Stimulated activated CD8-positive, alpha-beta memory T cell treated with anti-CD3 and anti-CD28 coated beads, Interleukin-7, amount 100 ng/mL, for 24 hours (primary cell): ENCODE measurements around the gene CFAP46.
"Not testable (repeated sequence)": the region's sequence is repeated elsewhere in the genome, so short reads cannot be mapped to it uniquely, and the experiment has no call there.

Source experiments
- DNase-seq: peaks from one replicate; pipeline ENCODE4 v3.0.0-alpha.2; 2020; ENCODE audit warnings: low read depth

Gene CFAP46

DNA sequence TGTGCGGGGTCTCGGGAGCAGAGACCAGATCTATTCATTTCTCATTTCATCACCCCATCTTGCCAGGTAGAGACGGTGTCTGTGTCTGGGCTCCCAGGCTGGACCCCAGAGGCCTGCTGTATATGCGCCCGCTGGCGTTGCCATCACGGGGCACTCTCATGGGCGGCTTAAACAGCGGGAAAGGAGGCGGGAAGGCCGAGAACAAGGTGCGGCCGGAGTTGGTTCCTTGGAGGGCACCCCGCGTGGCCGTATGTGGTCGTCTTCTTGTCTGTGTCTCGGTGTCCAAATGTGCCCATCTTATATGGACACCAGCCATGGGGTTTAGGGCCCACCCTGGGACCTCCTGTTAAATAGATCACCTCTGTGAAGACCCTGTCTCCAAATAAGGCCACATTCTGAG is 2.1 kb upstream of the CFAP46 start:
- no peak for DNase-seq

- no peak for DNase-seq
These were observed 1.5 kb upstream of the CFAP46 start for GRCh38 chr10:132943791-132944404.

GRCh38 chr10:132943058-132943790 is 854 bp upstream of the CFAP46 start:
- no peak for DNase-seq

DNA sequence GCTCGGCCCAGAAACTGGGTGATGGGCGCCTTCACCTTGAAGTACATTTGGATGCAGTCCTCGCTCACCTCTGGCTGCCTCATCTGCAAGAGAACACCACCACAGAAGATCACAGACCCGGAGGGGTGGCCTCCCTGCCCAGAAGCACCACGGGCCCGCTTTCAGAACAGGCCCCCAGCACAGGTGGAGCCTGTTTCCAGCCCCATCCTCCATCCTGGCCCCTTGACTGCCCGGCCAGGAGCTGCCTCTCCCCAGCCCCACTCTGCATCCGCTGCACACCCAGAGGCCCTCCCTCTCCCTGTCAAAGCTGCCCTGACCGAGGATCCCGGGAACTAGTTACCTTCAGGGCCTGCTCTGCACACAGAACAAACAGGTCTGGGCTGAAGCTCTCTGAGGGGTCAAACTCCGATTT is 724 bp downstream of the CFAP46 start:
- no peak for DNase-seq

DNA sequence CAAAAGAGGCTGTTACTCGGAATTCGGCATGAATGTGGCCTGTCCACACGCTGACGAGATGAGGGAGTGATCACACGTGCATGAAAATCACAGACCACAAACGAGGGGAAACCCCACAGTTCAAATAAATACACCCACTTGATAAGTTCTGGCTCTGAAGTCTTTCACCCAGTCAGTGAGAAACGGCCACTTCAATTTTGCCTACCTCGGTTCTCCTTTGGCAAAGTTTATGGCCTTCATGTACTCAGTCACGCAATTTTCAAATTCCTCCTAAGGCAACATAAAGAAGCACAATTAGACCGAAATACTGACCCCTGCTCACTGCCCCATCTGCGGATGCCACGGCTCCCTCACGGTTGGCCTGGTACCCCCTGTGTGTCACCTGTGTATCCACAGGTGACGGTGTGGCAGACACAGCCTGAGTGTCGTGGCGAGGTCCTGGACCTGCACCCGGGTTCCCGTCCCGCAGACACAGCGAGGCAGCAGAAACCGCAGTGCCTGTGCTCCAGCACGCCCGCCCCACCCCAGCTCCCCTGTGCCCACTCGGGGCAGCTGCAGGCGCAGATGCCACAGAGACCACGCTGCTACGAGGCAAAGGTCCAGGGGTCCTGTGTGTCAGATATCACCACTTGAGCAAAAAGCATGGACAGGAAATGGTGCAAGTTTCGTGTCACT is 1.4 kb downstream of the CFAP46 start:
- DNase-seq = no peak

- no peak for DNase-seq
These were observed 2.2 kb downstream of the CFAP46 start for GRCh38 chr10:132939957-132940790.

DNA sequence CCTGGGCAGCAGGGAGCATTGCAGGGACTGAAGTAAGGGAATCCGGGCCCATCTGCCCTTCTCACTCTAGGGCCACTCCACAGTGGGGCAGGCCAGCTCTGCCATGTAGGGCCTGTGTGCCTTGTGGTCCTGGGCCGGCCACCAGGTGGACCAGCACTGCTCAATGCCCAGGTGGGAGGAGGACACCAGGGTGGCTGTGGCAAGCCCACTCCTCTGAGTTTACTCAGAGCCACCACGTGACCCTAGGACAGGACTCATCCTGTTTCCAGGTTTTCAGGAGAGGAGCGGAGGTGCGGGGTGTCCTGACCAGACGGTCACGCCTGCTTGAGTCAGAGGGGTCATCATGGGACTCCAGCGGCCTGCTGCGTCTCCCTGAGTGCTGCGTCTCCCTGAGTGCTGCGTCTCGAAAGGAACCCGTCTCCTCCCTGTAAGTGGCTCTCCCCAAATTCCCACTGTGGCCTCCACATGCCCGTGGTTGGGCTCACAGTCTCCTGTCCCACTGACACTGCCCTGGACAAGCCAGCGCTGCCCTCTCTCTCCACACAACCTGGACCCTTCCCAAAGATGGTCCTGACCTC is 2.9 kb downstream of the CFAP46 start:
- no peak for DNase-seq

GRCh38 chr10:132938472-132939339 is 3.7 kb downstream of the CFAP46 start:
- DNase-seq = no peak

DNA sequence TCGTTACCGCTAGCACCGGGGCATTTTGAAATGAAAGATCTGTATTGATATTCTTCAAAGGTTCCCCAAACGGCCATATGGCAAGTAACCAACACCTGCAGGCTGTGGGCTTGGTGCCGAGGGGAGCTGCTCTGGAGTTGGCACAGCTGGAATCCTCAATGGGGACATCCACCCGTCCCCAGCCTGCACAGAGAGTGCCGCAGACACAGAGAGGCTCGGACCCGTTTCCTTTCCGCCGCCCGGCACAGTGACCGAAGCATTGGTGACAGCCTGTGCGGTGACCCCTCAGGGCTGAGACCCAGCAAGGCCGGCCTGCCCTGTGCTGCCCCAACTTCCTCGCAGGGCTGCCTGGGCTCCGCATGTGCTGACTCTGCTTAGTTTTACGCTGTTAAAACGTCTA is 4.5 kb downstream of the CFAP46 start:
- no peak for DNase-seq

DNA sequence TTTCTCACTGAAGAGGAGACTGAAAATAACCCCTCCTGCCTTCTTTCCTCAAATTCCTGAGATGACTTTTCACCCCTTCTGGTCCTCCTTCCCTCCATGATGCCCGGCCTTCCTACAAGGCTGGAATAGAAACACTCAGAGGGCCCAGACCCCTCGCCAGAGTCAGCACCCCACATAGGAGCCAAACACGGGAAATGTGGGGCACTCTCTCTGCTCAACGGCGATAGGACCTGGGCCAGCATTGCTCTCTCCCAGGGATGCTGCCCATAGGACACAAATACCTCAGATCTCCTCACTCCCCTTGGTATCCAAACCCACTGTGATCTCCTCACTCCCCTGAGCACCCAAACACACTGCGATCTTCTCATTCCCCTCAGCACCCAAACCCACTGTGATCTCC is 7.4 kb downstream of the CFAP46 start:
- DNase-seq = no peak

GRCh38 chr10:132933308-132934042 is 8.9 kb downstream of the CFAP46 start:
- DNase-seq = no peak

GRCh38 chr10:132932461-132933307 is 9.7 kb downstream of the CFAP46 start:
- DNase-seq = no peak

GRCh38 chr10:132931258-132932250 is 10.8 kb downstream of the CFAP46 start:
- not testable (repeated sequence) for DNase-seq

- DNase-seq = not testable (repeated sequence)
These were observed 11.7 kb downstream of the CFAP46 start for GRCh38 chr10:132930701-132931100.

DNA sequence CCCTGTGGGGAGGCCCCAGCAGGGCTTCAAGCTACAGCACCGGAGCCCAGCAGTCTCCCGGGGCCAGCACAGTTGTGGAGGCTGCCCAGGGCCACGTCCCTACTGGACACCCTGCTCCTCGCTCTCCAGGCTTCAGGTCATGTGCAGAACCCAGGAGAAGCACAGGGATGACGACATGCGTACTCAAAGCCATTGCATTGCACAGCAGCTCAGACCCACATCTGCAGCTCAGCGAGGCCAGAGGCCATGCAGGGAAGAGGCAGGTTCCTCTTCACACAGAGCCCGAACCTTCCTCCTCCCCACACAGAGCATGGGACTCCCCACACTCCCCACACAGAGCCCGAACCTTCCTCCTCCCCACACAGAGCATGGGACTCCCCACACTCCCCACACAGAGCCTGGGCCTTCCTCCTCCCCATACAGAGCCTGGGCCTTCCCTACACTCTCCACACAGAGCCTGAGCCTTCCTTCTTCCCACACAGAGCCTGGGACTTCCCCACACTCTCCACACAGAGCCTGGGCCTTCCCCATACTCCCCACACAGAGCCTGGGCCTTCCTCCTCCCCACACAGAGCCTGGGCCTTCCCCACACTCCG is 12.3 kb downstream of the CFAP46 start:
- no peak for DNase-seq

GRCh38 chr10:132929480-132929879 is 12.9 kb downstream of the CFAP46 start:
- no peak for DNase-seq

DNA sequence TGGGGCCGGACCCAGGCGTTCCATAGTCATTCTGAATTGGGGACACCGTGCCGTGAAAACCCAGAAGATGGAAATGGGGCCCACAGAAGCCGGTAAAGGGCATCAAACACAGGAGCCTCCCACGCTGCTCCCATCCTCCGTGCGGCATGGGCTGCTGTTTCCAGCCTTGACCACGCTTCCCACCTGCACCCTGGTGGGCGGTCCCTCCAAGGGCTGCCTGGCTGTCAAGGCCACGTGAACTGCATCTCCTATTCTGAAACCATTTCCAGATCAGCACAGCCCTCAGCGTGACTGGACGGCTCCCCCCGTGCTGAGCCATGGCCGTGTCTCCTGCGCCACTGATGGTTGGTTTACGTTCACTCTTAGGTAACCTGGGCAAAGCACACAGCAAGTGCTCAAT is 14.1 kb downstream of the CFAP46 start:
- DNase-seq = no peak

GRCh38 chr10:132927824-132928223 is 14.5 kb downstream of the CFAP46 start:
- no peak for DNase-seq
